ENCODE measurements around the gene UNC13D. TPM values are rescaled to one million over a fixed set of nuclear protein-coding genes. Genes with fewer than 3 reads are reported as not detected.
A peak's percentile ranks its signal among the peaks of the same experiment; 100 is the strongest.

Gene UNC13D
- total and polyA plus RNA-seq, 9 of the 15 experiments (the other 6 are each of a cell fraction or from before 2014, with no cell fraction given), result 0.86 to 244 (median 69.2) TPM

DNA sequence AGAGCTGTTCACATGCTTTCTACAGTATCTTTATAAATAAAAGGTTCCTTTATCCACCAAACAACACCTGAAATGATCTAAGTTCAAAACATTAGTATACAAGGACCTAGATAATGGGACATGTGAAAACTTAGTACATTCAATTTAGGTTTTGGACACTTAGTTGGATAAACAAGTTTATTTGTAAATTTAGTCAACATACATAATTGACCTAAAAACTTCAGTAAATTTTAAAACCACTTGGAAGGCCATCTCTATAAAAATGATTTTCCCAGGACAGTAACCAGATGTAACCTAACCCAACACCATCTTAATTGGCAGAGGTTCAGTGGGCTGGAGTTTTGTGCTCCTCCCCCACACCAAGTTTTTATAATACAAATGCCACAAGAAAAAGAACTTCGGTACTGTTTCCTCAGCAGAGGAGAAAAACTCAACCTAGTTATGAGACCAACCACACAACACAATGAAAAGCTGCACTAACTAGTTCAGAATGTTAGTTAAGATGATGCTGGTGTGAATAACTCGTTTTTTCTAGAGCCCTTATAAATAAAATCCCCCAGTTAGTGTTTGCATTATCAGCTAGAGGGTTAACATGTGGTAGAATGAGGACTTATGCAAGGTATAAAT, 66.8 kb downstream of the UNC13D start (continued):
- TF ChIP-seq, protein P1, sequence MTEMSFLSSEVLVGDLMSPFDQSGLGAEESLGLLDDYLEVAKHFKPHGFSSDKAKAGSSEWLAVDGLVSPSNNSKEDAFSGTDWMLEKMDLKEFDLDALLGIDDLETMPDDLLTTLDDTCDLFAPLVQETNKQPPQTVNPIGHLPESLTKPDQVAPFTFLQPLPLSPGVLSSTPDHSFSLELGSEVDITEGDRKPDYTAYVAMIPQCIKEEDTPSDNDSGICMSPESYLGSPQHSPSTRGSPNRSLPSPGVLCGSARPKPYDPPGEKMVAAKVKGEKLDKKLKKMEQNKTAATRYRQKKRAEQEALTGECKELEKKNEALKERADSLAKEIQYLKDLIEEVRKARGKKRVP (CRISPR knock-in tag; IDR thresholded peaks at IDR 0.05), result peak; percentile 62
- TF ChIP-seq NFXL1 (CRISPR knock-in tag; IDR thresholded peaks at IDR 0.05), result 0 out of 2 replicates have a peak, but pooled peaks have one; percentile 4
- peak; percentile 60; the same call in 1 of the 2 replicates for TF ChIP-seq ZFX (CRISPR knock-in tag; IDR thresholded peaks at IDR 0.05)
- TF ChIP-seq PTTG1 (tag; IDR thresholded peaks at IDR 0.05; ENCODE audit: low read depth), result no peak
- TF ChIP-seq ZNF253 (CRISPR knock-in tag; conservative IDR thresholded peaks at IDR 0.05), result 0 out of 2 replicates have a peak, but pooled peaks have one; percentile 2
- TF ChIP-seq, protein P2, sequence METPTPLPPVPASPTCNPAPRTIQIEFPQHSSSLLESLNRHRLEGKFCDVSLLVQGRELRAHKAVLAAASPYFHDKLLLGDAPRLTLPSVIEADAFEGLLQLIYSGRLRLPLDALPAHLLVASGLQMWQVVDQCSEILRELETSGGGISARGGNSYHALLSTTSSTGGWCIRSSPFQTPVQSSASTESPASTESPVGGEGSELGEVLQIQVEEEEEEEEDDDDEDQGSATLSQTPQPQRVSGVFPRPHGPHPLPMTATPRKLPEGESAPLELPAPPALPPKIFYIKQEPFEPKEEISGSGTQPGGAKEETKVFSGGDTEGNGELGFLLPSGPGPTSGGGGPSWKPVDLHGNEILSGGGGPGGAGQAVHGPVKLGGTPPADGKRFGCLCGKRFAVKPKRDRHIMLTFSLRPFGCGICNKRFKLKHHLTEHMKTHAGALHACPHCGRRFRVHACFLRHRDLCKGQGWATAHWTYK (CRISPR knock-in tag; IDR thresholded peaks at IDR 0.05), result peak; percentile 16
- TF ChIP-seq U2AF1 (optimal IDR thresholded peaks at IDR 0.05; ENCODE audit: low read depth, low read length), result peak; percentile 63
- 0 out of 4 replicates have a peak, but pooled peaks of 1 of the 2 experiments have one; percentile 22 for TF ChIP-seq MLX (CRISPR knock-in tag; conservative IDR thresholded peaks at IDR 0.05)
- no peak for TF ChIP-seq CREB1 (IDR thresholded peaks at IDR 0.05)
- no peak for TF ChIP-seq CREB1 (CRISPR knock-in tag; IDR thresholded peaks at IDR 0.05)
- 0 out of 2 replicates have a peak, but pooled peaks have one; percentile 27 for TF ChIP-seq CREB5 (CRISPR knock-in tag; IDR thresholded peaks at IDR 0.05)
- TF ChIP-seq U2AF2 (optimal IDR thresholded peaks at IDR 0.05; ENCODE audit: low read depth, low read length), result no peak

Small RNA genes within 50 kb of the gene (microRNA-seq; reads per million reads assigned to microRNA genes)
- gene MIR4738 (ENCODE audit: borderline microRNAs expressed), result 0.73 reads per million

Other genes starting within 250 kb of the UNC13D start
Only the 7 nearest of the 18 such genes appear.
- 51.6 and 58.5 TPM in 2 replicates for gene GALK1, start 79.2 kb downstream of the UNC13D start, total RNA-seq (2014; rRNA removed)
- 2.2 and 4.2 TPM in 2 replicates for gene GALK1, start 79.2 kb downstream of the UNC13D start, total RNA-seq (2014; rRNA removed; fragmentation: Illumina TruSeq; extraction: Trizol)
- 23.2 and 23.4 TPM in 2 replicates for gene GALK1, start 79.2 kb downstream of the UNC13D start, total RNA-seq (2015; rRNA removed; fragmentation: Illumina TruSeq; extraction: Trizol)
- gene GALK1, start 79.2 kb downstream of the UNC13D start, total RNA-seq (2021), result 41.6 and 46.7 TPM in 2 replicates
- gene GALK1, start 79.2 kb downstream of the UNC13D start, polyA plus RNA-seq (2011; rRNA removed), result 17.4 and 31.4 TPM in 2 replicates
- 6.1 and 15.8 TPM in 2 replicates for gene GALK1, start 79.2 kb downstream of the UNC13D start, polyA plus RNA-seq (2014; fragmentation: Illumina TruSeq; extraction: Trizol)
- 1 to 10 TPM in 1 of 2 experiments, under 1 TPM in 1; 0.45 to 2.1 TPM for gene GALK1, start 79.2 kb downstream of the UNC13D start, polyA plus RNA-seq (2014; fragmentation: Nextera tagmentation; extraction: Ambion mirVana)
- 36.4 and 40.3 TPM in 2 replicates for gene GALK1, start 79.2 kb downstream of the UNC13D start, polyA plus RNA-seq (2014; rRNA removed)
- 12.8 and 16.0 TPM in 2 replicates for gene UNK, start 59.6 kb downstream of the UNC13D start, total RNA-seq (2014; rRNA removed)
- 24.8 and 27.6 TPM in 2 replicates for gene UNK, start 59.6 kb downstream of the UNC13D start, total RNA-seq (2014; rRNA removed; fragmentation: Illumina TruSeq; extraction: Trizol)
- gene UNK, start 59.6 kb downstream of the UNC13D start, total RNA-seq (2015; rRNA removed; fragmentation: Illumina TruSeq; extraction: Trizol), result 25.8 and 27.7 TPM in 2 replicates
- 22.2 and 26.7 TPM in 2 replicates for gene UNK, start 59.6 kb downstream of the UNC13D start, total RNA-seq (2021)
- 38.6 and 38.7 TPM in 2 replicates for gene UNK, start 59.6 kb downstream of the UNC13D start, polyA plus RNA-seq (2011; rRNA removed)
- gene UNK, start 59.6 kb downstream of the UNC13D start, polyA plus RNA-seq (2014; fragmentation: Illumina TruSeq; extraction: Trizol), result 36.5 and 38.1 TPM in 2 replicates
- 10 to 100 TPM; 13.7 to 18.8 TPM for gene UNK, start 59.6 kb downstream of the UNC13D start, polyA plus RNA-seq (2014; fragmentation: Nextera tagmentation; extraction: Ambion mirVana)
- gene UNK, start 59.6 kb downstream of the UNC13D start, polyA plus RNA-seq (2014; rRNA removed), result 24.2 and 25.4 TPM in 2 replicates
- 25.2 and 35.8 TPM in 2 replicates for gene WBP2, start 10.9 kb upstream of the UNC13D start, total RNA-seq (2014; rRNA removed)
- 18.1 and 22.9 TPM in 2 replicates for gene WBP2, start 10.9 kb upstream of the UNC13D start, total RNA-seq (2014; rRNA removed; fragmentation: Illumina TruSeq; extraction: Trizol)
- 13.8 and 16.2 TPM in 2 replicates for gene WBP2, start 10.9 kb upstream of the UNC13D start, total RNA-seq (2015; rRNA removed; fragmentation: Illumina TruSeq; extraction: Trizol)
- gene WBP2, start 10.9 kb upstream of the UNC13D start, total RNA-seq (2021), result 63.5 and 74.3 TPM in 2 replicates
- gene WBP2, start 10.9 kb upstream of the UNC13D start, polyA plus RNA-seq (2011; rRNA removed), result 20.0 and 81.3 TPM in 2 replicates
- 68.6 and 96.0 TPM in 2 replicates for gene WBP2, start 10.9 kb upstream of the UNC13D start, polyA plus RNA-seq (2014; fragmentation: Illumina TruSeq; extraction: Trizol)
- gene WBP2, start 10.9 kb upstream of the UNC13D start, polyA plus RNA-seq (2014; fragmentation: Nextera tagmentation; extraction: Ambion mirVana), result 1 to 10 TPM; 2.2 to 3.7 TPM
- gene WBP2, start 10.9 kb upstream of the UNC13D start, polyA plus RNA-seq (2014; rRNA removed), result 30.9 and 33.1 TPM in 2 replicates
- gene TRIM47, start 34.2 kb upstream of the UNC13D start, total RNA-seq (2014; rRNA removed), result 4.0 and 4.6 TPM in 2 replicates
- gene TRIM47, start 34.2 kb upstream of the UNC13D start, total RNA-seq (2014; rRNA removed; fragmentation: Illumina TruSeq; extraction: Trizol), result 1.0 and 1.1 TPM in 2 replicates
- gene TRIM47, start 34.2 kb upstream of the UNC13D start, total RNA-seq (2015; rRNA removed; fragmentation: Illumina TruSeq; extraction: Trizol), result 3.9 and 4.3 TPM in 2 replicates
- 5.8 and 6.1 TPM in 2 replicates for gene TRIM47, start 34.2 kb upstream of the UNC13D start, total RNA-seq (2021)
- 3.2 and 5.6 TPM in 2 replicates for gene TRIM47, start 34.2 kb upstream of the UNC13D start, polyA plus RNA-seq (2011; rRNA removed)
- 1.9 and 3.4 TPM in 2 replicates for gene TRIM47, start 34.2 kb upstream of the UNC13D start, polyA plus RNA-seq (2014; fragmentation: Illumina TruSeq; extraction: Trizol)
- gene TRIM47, start 34.2 kb upstream of the UNC13D start, polyA plus RNA-seq (2014; fragmentation: Nextera tagmentation; extraction: Ambion mirVana), result under 1 TPM; 0.56 to 0.63 TPM
- gene TRIM47, start 34.2 kb upstream of the UNC13D start, polyA plus RNA-seq (2014; rRNA removed), result 3.7 and 5.5 TPM in 2 replicates
- gene TRIM65, start 52.5 kb upstream of the UNC13D start, total RNA-seq (2014; rRNA removed), result 34.3 and 47.5 TPM in 2 replicates
- 16.2 and 20.0 TPM in 2 replicates for gene TRIM65, start 52.5 kb upstream of the UNC13D start, total RNA-seq (2014; rRNA removed; fragmentation: Illumina TruSeq; extraction: Trizol)
- gene TRIM65, start 52.5 kb upstream of the UNC13D start, total RNA-seq (2015; rRNA removed; fragmentation: Illumina TruSeq; extraction: Trizol), result 26.6 and 28.2 TPM in 2 replicates
- 45.5 and 45.7 TPM in 2 replicates for gene TRIM65, start 52.5 kb upstream of the UNC13D start, total RNA-seq (2021)
- 19.5 and 22.1 TPM in 2 replicates for gene TRIM65, start 52.5 kb upstream of the UNC13D start, polyA plus RNA-seq (2011; rRNA removed)
- 22.9 and 26.1 TPM in 2 replicates for gene TRIM65, start 52.5 kb upstream of the UNC13D start, polyA plus RNA-seq (2014; fragmentation: Illumina TruSeq; extraction: Trizol)
- 1 to 10 TPM; 2.8 to 5.8 TPM for gene TRIM65, start 52.5 kb upstream of the UNC13D start, polyA plus RNA-seq (2014; fragmentation: Nextera tagmentation; extraction: Ambion mirVana)
- 33.7 and 34.1 TPM in 2 replicates for gene TRIM65, start 52.5 kb upstream of the UNC13D start, polyA plus RNA-seq (2014; rRNA removed)
- 48.5 and 75.0 TPM in 2 replicates for gene MRPL38, start 60.5 kb upstream of the UNC13D start, total RNA-seq (2014; rRNA removed)
- 27.8 and 35.4 TPM in 2 replicates for gene MRPL38, start 60.5 kb upstream of the UNC13D start, total RNA-seq (2014; rRNA removed; fragmentation: Illumina TruSeq; extraction: Trizol)
- 72.6 and 73.6 TPM in 2 replicates for gene MRPL38, start 60.5 kb upstream of the UNC13D start, total RNA-seq (2015; rRNA removed; fragmentation: Illumina TruSeq; extraction: Trizol)
- gene MRPL38, start 60.5 kb upstream of the UNC13D start, total RNA-seq (2021), result 154 and 155 TPM in 2 replicates
- 43.6 and 104 TPM in 2 replicates for gene MRPL38, start 60.5 kb upstream of the UNC13D start, polyA plus RNA-seq (2011; rRNA removed)
- 63.6 and 69.3 TPM in 2 replicates for gene MRPL38, start 60.5 kb upstream of the UNC13D start, polyA plus RNA-seq (2014; fragmentation: Illumina TruSeq; extraction: Trizol)
- gene MRPL38, start 60.5 kb upstream of the UNC13D start, polyA plus RNA-seq (2014; fragmentation: Nextera tagmentation; extraction: Ambion mirVana), result 10 to 100 TPM in 1 of 2 experiments, 1 to 10 TPM in 1; 4.5 to 13.6 TPM
- gene MRPL38, start 60.5 kb upstream of the UNC13D start, polyA plus RNA-seq (2014; rRNA removed), result 74.0 and 77.0 TPM in 2 replicates
- gene FBF1, start 96.6 kb upstream of the UNC13D start, total RNA-seq (2014; rRNA removed), result 14.5 and 14.8 TPM in 2 replicates
- 5.2 and 5.4 TPM in 2 replicates for gene FBF1, start 96.6 kb upstream of the UNC13D start, total RNA-seq (2014; rRNA removed; fragmentation: Illumina TruSeq; extraction: Trizol)
- 7.5 and 7.7 TPM in 2 replicates for gene FBF1, start 96.6 kb upstream of the UNC13D start, total RNA-seq (2015; rRNA removed; fragmentation: Illumina TruSeq; extraction: Trizol)
- 10.6 and 14.7 TPM in 2 replicates for gene FBF1, start 96.6 kb upstream of the UNC13D start, total RNA-seq (2021)
- 10.2 and 11.1 TPM in 2 replicates for gene FBF1, start 96.6 kb upstream of the UNC13D start, polyA plus RNA-seq (2011; rRNA removed)
- 5.3 and 5.6 TPM in 2 replicates for gene FBF1, start 96.6 kb upstream of the UNC13D start, polyA plus RNA-seq (2014; fragmentation: Illumina TruSeq; extraction: Trizol)
- gene FBF1, start 96.6 kb upstream of the UNC13D start, polyA plus RNA-seq (2014; fragmentation: Nextera tagmentation; extraction: Ambion mirVana), result under 1 TPM; 0.46 to 0.55 TPM
- gene FBF1, start 96.6 kb upstream of the UNC13D start, polyA plus RNA-seq (2014; rRNA removed), result 11.9 and 14.9 TPM in 2 replicates